SH-SY5Y (cell line): Measurements from ENCODE around the gene RGS16.

Source experiments
- GATA2 ChIP-seq: IDR thresholded peaks from 2 replicates; pipeline ENCODE4 v1.6.1; 2011; ENCODE audit warnings: mild to moderate bottlenecking, low read depth, low read length
- GATA3 ChIP-seq: IDR thresholded peaks from 2 replicates; pipeline ENCODE4 v1.6.1; 2011; ENCODE audit warnings: low read depth, mild to moderate bottlenecking, low read length, moderate library complexity

RGS16 gene

GRCh38 chr1:182620924-182621585, 16.9 kb upstream of the RGS16 start:
- TF ChIP-seq GATA2: no peak

GRCh38 chr1:182617734-182618351, 13.7 kb upstream of the RGS16 start:
- TF ChIP-seq GATA2 (no peak), GATA3 (no peak)

GRCh38 chr1:182617014-182617429, 12.8 kb upstream of the RGS16 start:
- no peak for TF ChIP-seq GATA2
- no peak for TF ChIP-seq GATA3

GRCh38 chr1:182616130-182617013, 12.2 kb upstream of the RGS16 start:
- TF ChIP-seq GATA2 (no peak), GATA3 (no peak)

- TF ChIP-seq GATA3 (no peak), GATA2 (no peak)
Measured at GRCh38 chr1:182615468-182616129, 11.4 kb upstream of the RGS16 start.

GRCh38 chr1:182614796-182615454, 10.7 kb upstream of the RGS16 start:
- TF ChIP-seq GATA3: no peak
- TF ChIP-seq GATA2: no peak

GRCh38 chr1:182611787-182612186, 7.6 kb upstream of the RGS16 start:
- TF ChIP-seq GATA3 (no peak), GATA2 (no peak)

- TF ChIP-seq GATA2 (no peak), GATA3 (no peak)
Measured at GRCh38 chr1:182611326-182611725, 7.1 kb upstream of the RGS16 start.

GRCh38 chr1:182610606-182611194, 6.5 kb upstream of the RGS16 start:
- TF ChIP-seq GATA3: no peak
- TF ChIP-seq GATA2: no peak

- TF ChIP-seq GATA2 (no peak), GATA3 (no peak)
Measured at GRCh38 chr1:182608845-182609610, 4.8 kb upstream of the RGS16 start.

- TF ChIP-seq GATA3: no peak
- peak; percentile 64; the same call in 1 of the 2 replicates for TF ChIP-seq GATA2
Measured at GRCh38 chr1:182608236-182608635, 4.0 kb upstream of the RGS16 start.

GRCh38 chr1:182607566-182607965, 3.4 kb upstream of the RGS16 start:
- no peak for TF ChIP-seq GATA3
- TF ChIP-seq GATA2: no peak
